ENCODE measurements around the gene PCDHGA5.

DNA sequence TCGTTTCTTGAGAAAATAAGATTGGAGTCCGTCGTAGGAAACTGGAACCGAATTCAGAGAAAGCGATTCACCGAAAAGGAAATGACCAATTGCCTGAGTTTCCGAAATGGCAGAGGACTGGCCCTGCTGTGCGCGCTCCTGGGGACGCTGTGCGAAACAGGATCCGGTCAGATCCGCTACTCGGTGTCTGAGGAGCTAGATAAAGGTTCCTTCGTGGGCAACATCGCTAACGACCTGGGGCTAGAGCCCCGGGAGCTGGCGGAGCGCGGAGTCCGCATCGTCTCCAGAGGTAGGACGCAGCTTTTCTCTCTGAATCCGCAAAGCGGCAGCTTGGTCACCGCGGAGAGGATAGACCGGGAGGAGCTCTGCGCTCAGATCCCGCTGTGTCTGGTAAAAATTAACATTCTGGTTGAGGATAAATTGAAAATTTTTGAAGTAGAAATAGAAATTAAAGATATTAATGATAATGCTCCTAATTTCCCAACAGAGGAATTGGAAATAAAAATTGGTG lies 20.0 kb upstream of the PCDHGA5 start:
- TF ChIP-seq CTCF (IDR thresholded peaks at IDR 0.05) (no peak), POLR2A (IDR thresholded peaks at IDR 0.05) (no peak)
